Measurements from ENCODE around the gene ABHD16A.

DNA sequence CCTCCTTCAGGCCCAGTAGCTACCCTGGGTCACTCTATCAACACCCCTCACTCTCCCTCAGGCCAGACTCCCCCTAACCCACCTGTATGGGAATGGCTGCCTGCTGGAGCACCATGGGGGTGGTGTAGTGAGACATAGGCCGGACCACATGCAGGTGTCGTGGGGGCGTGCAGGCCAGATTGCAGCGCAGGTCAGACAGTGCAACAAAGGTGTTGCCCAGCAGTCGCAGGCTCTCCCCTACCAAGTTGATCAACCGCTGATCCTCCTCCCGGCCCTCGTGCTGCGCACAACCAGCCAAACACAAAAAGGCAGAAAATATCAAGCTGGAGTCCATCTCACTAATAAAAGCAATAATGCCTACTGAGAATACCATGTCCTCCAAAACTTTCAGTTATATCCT is 57.8 kb downstream of the ABHD16A start:
- TF ChIP-seq SUZ12 (IDR thresholded peaks at IDR 0.05; ENCODE audit: extremely low read depth, insufficient read depth, insufficient read length) (no peak), YY1 (IDR thresholded peaks at IDR 0.05; ENCODE audit: insufficient read depth, insufficient read length) (no peak)

Data from NT2/D1 (cell line).